ENCODE measurements around the gene CAMK2G. TPM values are rescaled to one million over a fixed set of nuclear protein-coding genes. Genes with fewer than 3 reads are reported as not detected.

CAMK2G gene
- polyA plus RNA-seq, 2 of the 4 experiments (the other 2 are of a cell fraction) = 22.6 to 25.5 TPM

GRCh38 chr10:73906524-73907447 lies 32.4 kb upstream of the CAMK2G start (continued):
- TF ChIP-seq ELK1 (IDR thresholded peaks at IDR 0.05; ENCODE audit: low read depth, low read length) = no peak
- no peak for TF ChIP-seq HEYL (CRISPR knock-in tag; IDR thresholded peaks at IDR 0.05)
- TF ChIP-seq MAFK (IDR thresholded peaks at IDR 0.05; ENCODE audit: partially characterized antibody) = peak; percentile 9
- no peak for TF ChIP-seq NFE2L2 (conservative IDR thresholded peaks at IDR 0.05; ENCODE audit: low read length)
- TF ChIP-seq CHD4 (IDR thresholded peaks at IDR 0.05; ENCODE audit: borderline replicate concordance) = no peak
- no peak for TF ChIP-seq ZSCAN20 (CRISPR knock-in tag; IDR thresholded peaks at IDR 0.05)
- TF ChIP-seq GATA3 (IDR thresholded peaks at IDR 0.05; ENCODE audit: borderline replicate concordance) = peak; percentile 89
- TF ChIP-seq ZFP36 (IDR thresholded peaks at IDR 0.05; ENCODE audit: borderline replicate concordance, partially characterized antibody) = peak; percentile 1
- TF ChIP-seq BHLHE40 (IDR thresholded peaks at IDR 0.05; ENCODE audit: low read depth, low read length) = no peak
- TF ChIP-seq MAX (IDR thresholded peaks at IDR 0.05) = peak; percentile 89
- TF ChIP-seq SMC3 (IDR thresholded peaks at IDR 0.05) = peak; percentile 44; the same call in 2 of the 3 replicates
- no peak for TF ChIP-seq POLR2AphosphoS2 (conservative IDR thresholded peaks at IDR 0.05; ENCODE audit: low read length)
- peak in 1 of 2 experiments; percentile 61; a peak in 1 of 4 replicates for TF ChIP-seq CEBPB (IDR thresholded peaks at IDR 0.05)
- no peak for TF ChIP-seq RARB (CRISPR knock-in tag; IDR thresholded peaks at IDR 0.05)
- no peak for TF ChIP-seq PHF8 (IDR thresholded peaks at IDR 0.05; ENCODE audit: borderline replicate concordance, low read depth)
- peak; percentile 43; the same call in 1 of the 2 replicates for TF ChIP-seq MYC (IDR thresholded peaks at IDR 0.05; ENCODE audit: borderline replicate concordance, low read length)
- TF ChIP-seq POLR2A (IDR thresholded peaks at IDR 0.05; ENCODE audit: low read length) = no peak
- TF ChIP-seq KDM5A (IDR thresholded peaks at IDR 0.05) = no peak
- no peak for TF ChIP-seq RCOR1 (IDR thresholded peaks at IDR 0.05; ENCODE audit: low read depth, low read length)
- peak; percentile 85 to 91; a peak in 4 of 5 replicates for TF ChIP-seq JUN (IDR thresholded peaks at IDR 0.05)
- no peak for TF ChIP-seq SREBF2 (IDR thresholded peaks at IDR 0.05)
- TF ChIP-seq FOSB (CRISPR knock-in tag; IDR thresholded peaks at IDR 0.05) = 0 out of 2 replicates have a peak, but pooled peaks have one; percentile 64
- TF ChIP-seq CBX8 (IDR thresholded peaks at IDR 0.05) = no peak
- no peak for TF ChIP-seq CBX2 (IDR thresholded peaks at IDR 0.05; ENCODE audit: borderline replicate concordance, low read depth)
- 0 out of 2 replicates have a peak, but pooled peaks have one; percentile 33 for TF ChIP-seq TP53 (CRISPR knock-in tag; IDR thresholded peaks at IDR 0.05)
- no peak; the same call in 1 of the 2 replicates for TF ChIP-seq FOXS1 (CRISPR knock-in tag; IDR thresholded peaks at IDR 0.05)
- no peak for TF ChIP-seq CHD2 (IDR thresholded peaks at IDR 0.05; ENCODE audit: low read length, partially characterized antibody)
- TF ChIP-seq JUNB (IDR thresholded peaks at IDR 0.05) = peak; percentile 83
- TF ChIP-seq HDAC2 (IDR thresholded peaks at IDR 0.05) = no peak
- no peak for TF ChIP-seq USF2 (IDR thresholded peaks at IDR 0.05)
- TF ChIP-seq HOXA7 (CRISPR knock-in tag; IDR thresholded peaks at IDR 0.05) = no peak
- no peak for TF ChIP-seq ZNF302 (CRISPR knock-in tag; IDR thresholded peaks at IDR 0.05)
- no peak for TF ChIP-seq EHF (CRISPR knock-in tag; IDR thresholded peaks at IDR 0.05)
- TF ChIP-seq HMGXB4 (CRISPR knock-in tag; IDR thresholded peaks at IDR 0.05; ENCODE audit: borderline replicate concordance) = no peak
- no peak for TF ChIP-seq REST (IDR thresholded peaks at IDR 0.05)
- peak; percentile 70 to 89; a peak in 3 of 5 replicates for TF ChIP-seq EP300 (IDR thresholded peaks at IDR 0.05)
